Osteocyte (in vitro differentiated cells): ENCODE results near the gene BPTF. TPM values are rescaled to one million over a fixed set of nuclear protein-coding genes. Genes with fewer than 3 reads are reported as not detected.

ENCODE experiments used
- DNase-seq: peaks from one replicate; pipeline ENCODE4 v3.0.0; 2021; ENCODE audit warnings: mixed read lengths; ENCODE audit not compliant: unreplicated experiment; ENCODE audit errors: extremely low spot score
- H3K27ac Mint-ChIP-seq: one replicate; pipeline ENCODE4 v1.8.0; 2021; ENCODE audit warnings: mild to moderate bottlenecking, mixed read lengths; ENCODE audit not compliant: unreplicated experiment
- H3K27me3 Mint-ChIP-seq: one replicate; pipeline ENCODE4 v1.8.0; 2021; ENCODE audit warnings: mixed read lengths; ENCODE audit not compliant: unreplicated experiment
- H3K36me3 Mint-ChIP-seq: one replicate; pipeline ENCODE4 v1.8.0; 2021; ENCODE audit warnings: mixed read lengths; ENCODE audit not compliant: unreplicated experiment
- H3K4me1 Mint-ChIP-seq: one replicate; pipeline ENCODE4 v1.8.0; 2021; ENCODE audit warnings: mixed read lengths; ENCODE audit not compliant: unreplicated experiment
- H3K4me3 Mint-ChIP-seq: one replicate; pipeline ENCODE4 v1.8.0; 2021; ENCODE audit warnings: mild to moderate bottlenecking, moderate library complexity, mixed read lengths; ENCODE audit not compliant: unreplicated experiment
- H3K9me3 Mint-ChIP-seq: one replicate; pipeline ENCODE4 v1.8.0; 2021; ENCODE audit warnings: mixed read lengths; ENCODE audit not compliant: unreplicated experiment
- CTCF ChIP-seq: fragments of 200-600 bp; sonication (generic); IDR thresholded peaks from 2 replicates; pipeline ENCODE4 v1.5.0; 2021; ENCODE audit warnings: antibody characterized with exemption, mild to moderate bottlenecking, moderate library complexity
- total RNA-seq: library from RNA; stranded (reverse); gene quantifications from 2 replicates; pipeline ENCODE4 v1.2.1, GENCODE V29; 2021

BPTF gene
- total RNA-seq, 1 donor from 2014 or later: 95.7 TPM

- Mint-ChIP-seq H3K27ac (no peak overlapping the region), H3K4me1 (no peaks in the 10 kb centered on the region), H3K36me3 (no peaks in the 10 kb centered on the region), H3K4me3 (no peak overlapping the region), H3K9me3 (no peaks in the 10 kb centered on the region), H3K27me3 (no peaks in the 10 kb centered on the region)
- DNase-seq: no peak
- no peak for TF ChIP-seq CTCF
Measured at GRCh38 chr17:68004201-68004600, 178.9 kb downstream of the BPTF start.

GRCh38 chr17:68006797-68007196 lies 181.5 kb downstream of the BPTF start:
- no peak for TF ChIP-seq CTCF
- H3K4me1 Mint-ChIP-seq: no peaks in the 10 kb centered on the region
- H3K9me3 Mint-ChIP-seq: no peaks in the 10 kb centered on the region
- DNase-seq: no peak
- H3K36me3 Mint-ChIP-seq: no peaks in the 10 kb centered on the region
- H3K27me3 Mint-ChIP-seq: no peaks in the 10 kb centered on the region
- no peak overlapping the region for H3K4me3 Mint-ChIP-seq
- no peak overlapping the region for H3K27ac Mint-ChIP-seq

- Mint-ChIP-seq H3K27me3 (peaks cover 4% of the 10 kb centered on the region), H3K4me1 (no peaks in the 10 kb centered on the region), H3K27ac (no peak overlapping the region), H3K36me3 (no peaks in the 10 kb centered on the region), H3K9me3 (no peaks in the 10 kb centered on the region), H3K4me3 (no peak overlapping the region)
- no peak for DNase-seq
- peak; percentile 62 for TF ChIP-seq CTCF
Measured at GRCh38 chr17:68011199-68011665, 185.9 kb downstream of the BPTF start.

GRCh38 chr17:68013385-68013784 lies 188.1 kb downstream of the BPTF start:
- no peaks in the 10 kb centered on the region for H3K36me3 Mint-ChIP-seq
- H3K27ac Mint-ChIP-seq: no peak overlapping the region
- no peak for TF ChIP-seq CTCF
- no peaks in the 10 kb centered on the region for H3K4me1 Mint-ChIP-seq
- no peak for DNase-seq
- peaks cover 4% of the 10 kb centered on the region for H3K27me3 Mint-ChIP-seq
- no peaks in the 10 kb centered on the region for H3K9me3 Mint-ChIP-seq
- H3K4me3 Mint-ChIP-seq: no peak overlapping the region

GRCh38 chr17:68015081-68015723 lies 189.9 kb downstream of the BPTF start:
- H3K36me3 Mint-ChIP-seq: no peaks in the 10 kb centered on the region
- no peak overlapping the region for H3K4me3 Mint-ChIP-seq
- no peak overlapping the region for H3K27ac Mint-ChIP-seq
- TF ChIP-seq CTCF: no peak
- DNase-seq: no peak
- no peaks in the 10 kb centered on the region for H3K9me3 Mint-ChIP-seq
- peaks cover 6% of the 10 kb centered on the region for H3K4me1 Mint-ChIP-seq
- H3K27me3 Mint-ChIP-seq: peaks cover 4% of the 10 kb centered on the region
